H1 (cell line): ENCODE data around the gene CCDC83. TPM values are rescaled to one million over a fixed set of nuclear protein-coding genes. Genes with fewer than 3 reads are reported as not detected.

Experiments used
- CTCF ChIA-PET: fragments of 300-600 bp; sonication (Branson Sonifier 250); formaldehyde crosslinking; loops from one replicate; lab custom pipeline; 2021; ENCODE audit not compliant: partially characterized antibody; lab: Charles Lee
- POLR2A ChIA-PET: fragments of 300-600 bp; sonication (Branson Sonifier 250); formaldehyde crosslinking; loops from one replicate; lab custom pipeline; 2021; ENCODE audit warnings: inconsistent platforms; ENCODE audit not compliant: partially characterized antibody; lab: Charles Lee
- DNase-seq, 2 experiments: peaks; one replicate each; pipeline versions ENCODE4 v3.0.0 to v3.0.0-alpha.2; 2010 to 2022; ENCODE audit warnings: low spot score in 2 of 2, low read depth in 1 of 2, mixed read lengths in 1 of 2
- FAIRE-seq: peaks from 2 replicates; lab custom pipeline; 2011; peaks lifted over from hg19 to GRCh38; lab: Jason Lieb, UNC
- H2AFZ ChIP-seq: 2 replicates; pipeline ENCODE4 v1.8.1; 2012; ENCODE audit warnings: low read length, inconsistent platforms
- H2AK5ac ChIP-seq: 2 replicates; pipeline ENCODE4 v1.6.1; 2013; ENCODE audit warnings: low read depth, low read length
- H2BK120ac ChIP-seq: replicated peaks from 2 replicates; pipeline ENCODE3; 2013; ENCODE audit warnings: low read depth, low read length, inconsistent platforms
- H2BK12ac ChIP-seq: 2 replicates; pipeline ENCODE4 v1.6.1; 2013; ENCODE audit warnings: low read depth, low read length
- H2BK15ac ChIP-seq: 2 replicates; pipeline ENCODE4 v1.6.1; 2013; ENCODE audit warnings: low read length
- H2BK20ac ChIP-seq: 2 replicates; pipeline ENCODE4 v1.6.1; 2013; ENCODE audit warnings: low read length
- H2BK5ac ChIP-seq: 2 replicates; pipeline ENCODE4 v1.6.1; 2013; ENCODE audit warnings: low read depth, low read length
- H3K14ac ChIP-seq: 2 replicates; pipeline ENCODE4 v1.6.1; 2013; ENCODE audit warnings: inconsistent platforms; ENCODE audit not compliant: insufficient read length
- H3K18ac ChIP-seq: 2 replicates; pipeline ENCODE4 v1.6.1; 2013; ENCODE audit warnings: low read length; ENCODE audit errors: extremely low read depth
- H3K23ac ChIP-seq: 2 replicates; pipeline ENCODE4 v1.6.1; 2013; ENCODE audit warnings: inconsistent platforms; ENCODE audit not compliant: insufficient read length
- H3K23me2 ChIP-seq: 2 replicates; pipeline ENCODE4 v1.6.1; 2013; ENCODE audit warnings: low read depth, low read length
- H3K27ac ChIP-seq: 2 replicates; pipeline ENCODE4 v1.6.1; 2011; ENCODE audit warnings: low read depth, low read length, inconsistent platforms
- H3K27me3 ChIP-seq, 4 experiments: replicated peaks in 1 of 4; 1 replicate in 1 of 4; 2 replicates in 3 of 4; pipeline versions ENCODE4 v1.6.1 to v1.8.1; 2011 to 2013; ENCODE audit warnings: low read length in 3 of 4, mild to moderate bottlenecking in 3 of 4, inconsistent platforms in 2 of 4, mixed read lengths in 2 of 4, moderate library complexity in 1 of 4; ENCODE audit not compliant: control insufficient read depth in 3 of 4, insufficient read depth in 3 of 4; ENCODE audit errors: extremely low read depth in 1 of 4
- H3K36me3 ChIP-seq, 4 experiments: 2 replicates each; pipeline versions ENCODE4 v1.6.1 to v1.8.1; 2011 to 2013; ENCODE audit warnings: mild to moderate bottlenecking in 4 of 4, low read length in 3 of 4, moderate library complexity in 2 of 4, control low read depth in 1 of 4, inconsistent platforms in 1 of 4; ENCODE audit not compliant: insufficient read depth in 4 of 4, control insufficient read depth in 2 of 4
- H3K4ac ChIP-seq: replicated peaks from 2 replicates; pipeline ENCODE3; 2013; ENCODE audit warnings: low read length, low read depth, mixed read lengths, inconsistent platforms; ENCODE audit not compliant: insufficient read length
- H3K4me1 ChIP-seq, 4 experiments: replicated peaks in 1 of 4; 1 replicate in 1 of 4; 2 replicates in 3 of 4; pipeline versions ENCODE4 v1.6.1 to v1.8.1; 2011 to 2013; ENCODE audit warnings: low read length in 3 of 4, inconsistent platforms in 2 of 4, mixed read lengths in 1 of 4; ENCODE audit not compliant: insufficient read depth in 4 of 4, control insufficient read depth in 3 of 4
- H3K4me2 ChIP-seq, 2 experiments: 2 replicates each; pipeline versions ENCODE4 v1.6.1 to v1.8.1; 2011 to 2013; ENCODE audit warnings: low read depth in 2 of 2, low read length in 2 of 2, control low read depth in 1 of 2, inconsistent platforms in 1 of 2, mild to moderate bottlenecking in 1 of 2; ENCODE audit not compliant: insufficient read depth in 1 of 2
- H3K4me3 ChIP-seq, 4 experiments: fragments of 200-600, 300-600 bp in 1 of 4; sonication (generic), shearing (Covaris generic), sonication (Bioruptor Twin) in 1 of 4; 2 replicates each; pipeline versions ENCODE4 v1.5.1 to v1.8.1; 2011 to 2016; ENCODE audit warnings: low read length in 4 of 4, low read depth in 3 of 4, control low read depth in 2 of 4, inconsistent platforms in 2 of 4, mild to moderate bottlenecking in 2 of 4, mixed read lengths in 1 of 4, moderate library complexity in 1 of 4; ENCODE audit not compliant: insufficient read depth in 2 of 4; ENCODE audit errors: extremely low read depth in 1 of 4
- H3K56ac ChIP-seq: replicated peaks from 2 replicates; pipeline ENCODE3; 2013; ENCODE audit warnings: low read depth, mild to moderate bottlenecking, mixed read lengths, low read length, inconsistent platforms; ENCODE audit not compliant: insufficient read length
- H3K79me1 ChIP-seq: 2 replicates; pipeline ENCODE4 v1.6.1; 2013; ENCODE audit warnings: low read depth, low read length, control low read depth
- H3K79me2 ChIP-seq, 2 experiments: 2 replicates each; pipeline versions ENCODE4 v1.6.1 to v1.8.1; 2012 to 2013; ENCODE audit warnings: low read length in 2 of 2, mild to moderate bottlenecking in 2 of 2, inconsistent platforms in 1 of 2; ENCODE audit not compliant: insufficient read depth in 2 of 2, control insufficient read depth in 1 of 2
- H3K9ac ChIP-seq, 4 experiments: replicated peaks in 1 of 4; 1 replicate in 1 of 4; 2 replicates in 3 of 4; pipeline versions ENCODE4 v1.6.1 to v1.8.1; 2011 to 2013; ENCODE audit warnings: low read depth in 3 of 4, low read length in 3 of 4, control low read depth in 2 of 4, mild to moderate bottlenecking in 2 of 4, moderate library complexity in 2 of 4, inconsistent platforms in 1 of 4; ENCODE audit errors: extremely low read depth in 1 of 4
- H3K9me3 ChIP-seq, 2 experiments: 2 replicates each; pipeline versions ENCODE4 v1.6.1 to v1.8.1; 2012 to 2013; ENCODE audit warnings: mild to moderate bottlenecking in 2 of 2, moderate library complexity in 2 of 2, control low read depth in 1 of 2, inconsistent platforms in 1 of 2, low read depth in 1 of 2, low read length in 1 of 2, mixed read lengths in 1 of 2; ENCODE audit not compliant: insufficient read depth in 2 of 2
- H4K20me1 ChIP-seq, 2 experiments: replicated peaks in 1 of 2; 2 replicates each; pipeline versions ENCODE3 to v1.8.1; 2011 to 2013; ENCODE audit warnings: inconsistent platforms in 2 of 2, low read length in 2 of 2, mild to moderate bottlenecking in 1 of 2; ENCODE audit not compliant: insufficient read depth in 2 of 2, control insufficient read depth in 1 of 2
- H4K5ac ChIP-seq: 2 replicates; pipeline ENCODE4 v1.6.1; 2013; ENCODE audit warnings: low read length, low read depth, mixed read lengths, inconsistent platforms; ENCODE audit not compliant: insufficient read length
- H4K8ac ChIP-seq: 2 replicates; pipeline ENCODE4 v1.8.0; 2013; ENCODE audit warnings: mild to moderate bottlenecking, moderate library complexity, low read length, inconsistent platforms; ENCODE audit not compliant: insufficient read depth; ENCODE audit errors: extremely low read depth
- H4K91ac ChIP-seq: replicated peaks from 2 replicates; pipeline ENCODE3; 2013; ENCODE audit warnings: low read length, mixed read lengths, inconsistent platforms; ENCODE audit not compliant: insufficient read length
- EZH2 ChIP-seq: fragments of 200-600 bp; sonication (generic); IDR thresholded peaks from 2 replicates; pipeline ENCODE4 v1.7.1; 2012; ENCODE audit warnings: low read depth, mild to moderate bottlenecking, moderate library complexity, low read length, inconsistent platforms; ENCODE audit not compliant: severe bottlenecking
- TEAD4 ChIP-seq: IDR thresholded peaks from 2 replicates; pipeline ENCODE4 v1.6.1; 2012; ENCODE audit warnings: low read depth, low read length, inconsistent platforms, mixed read lengths
- WGBS, 2 experiments: shearing (Covaris generic) in 1 of 2; methylation state at CpG; one replicate each; pipeline versions ENCODE4 v1.1.6 to v1.1.7; 2013 to 2015; ENCODE audit warnings: low lambda C conversion rate in 2 of 2, mixed read lengths in 2 of 2, inconsistent platforms in 1 of 2, low coverage in 1 of 2, missing lambda C conversion rate in 1 of 2; ENCODE audit not compliant: insufficient replicate concordance in 2 of 2, insufficient coverage in 1 of 2, insufficient read length in 1 of 2; ENCODE audit errors: extremely low coverage in 1 of 2, missing lambda C conversion rate in 1 of 2; 5-methylcytosine and 5-hydroxymethylcytosine counted together
- polyA plus RNA-seq, 7 experiments: library from polyadenylated mRNA; depleted of rRNA in 3 of 7; stranded (reverse) in 5 of 7; unstranded in 2 of 7; fragments of >200 nt in 5 of 7; fragments of 200-250 nt in 2 of 7; gene quantifications; 1 replicate in 5 of 7; 2 replicates in 1 of 7; 4 replicates in 1 of 7; pipeline versions ENCODE4 v1.2.1 to v1.2.3, GENCODE V29; 2011 to 2013; ENCODE audit warnings: missing spikeins in 2 of 7, mixed read lengths in 2 of 7
- total RNA-seq: library from RNA; stranded (reverse); fragmentation: NEBNext Ultra II Directional; extraction: Animal tissue kit (Norgen Biotek cat#: 25700); gene quantifications from 2 replicates; pipeline ENCODE4 v1.2.1, GENCODE V29; 2021

Gene CCDC83
- total and polyA plus RNA-seq, 2 of the 8 experiments (the other 6 are each of a cell fraction or from before 2014, with no cell fraction given) = not detected

GRCh38 chr11:85810521-85810870 lies 44.7 kb upstream of the CCDC83 start:
- Histone ChIP-seq H2AFZ (peak overlapping the region; percentile 99), H4K8ac (no peak overlapping the region), H4K5ac (no peak overlapping the region), H3K14ac (no peak overlapping the region), H3K79me1 (no peaks in the 10 kb centered on the region), H4K20me1 (no peaks in the 10 kb centered on the region), H3K9me3 (no peaks in the 10 kb centered on the region), H2AK5ac (no peak overlapping the region), H3K9ac (peak overlapping the region in 1 of 4 experiments; percentile 36; a peak in 1 of 7 replicates), H2BK12ac (no peak overlapping the region), H2BK120ac (no peak overlapping the region), H3K18ac (no peak overlapping the region; the same call in 1 of the 2 replicates), H2BK15ac (no peak overlapping the region), H3K4me2 (peak overlapping the region; percentile 83 to 91), H3K27ac (no peak overlapping the region), H3K4ac (no peak overlapping the region), H3K36me3 (no peaks in the 10 kb centered on the region), H2BK5ac (no peak overlapping the region), H3K56ac (no peak overlapping the region), H3K27me3 (peaks cover 0 to 35% (median 18%) of the 10 kb centered on the region in 4 experiments; a peak in 6 of 7 replicates), H3K23me2 (peaks cover 10% of the 10 kb centered on the region; the same call in 1 of the 2 replicates), H4K91ac (no peak overlapping the region), H3K79me2 (no peaks in the 10 kb centered on the region), H3K4me3 (peak overlapping the region; percentile 55 to 91 (median 65)), H3K23ac (no peak overlapping the region), H3K4me1 (peaks cover 0 to 3% (median 2%) of the 10 kb centered on the region in 4 experiments; a peak in 4 of 7 replicates), H2BK20ac (no peak overlapping the region)
- DNase-seq = peak in 1 of 2 experiments; percentile 58
- TF ChIP-seq EZH2 (peak; percentile 65), TEAD4 (no peak)
- ChIA-PET POLR2A (interaction anchor here (0.6 to 1.5 kb wide), 3 partner anchors 92 to 163 kb away, joined by 3 to 8 read pairs (median 3); partner anchors contain the start of gene TMEM126A), CTCF (interaction anchor here (0.6 to 3.6 kb wide), 9 partner anchors 14 to 405 kb away, joined by 3 to 22 read pairs (median 3); partner anchors contain the start of genes CCDC83 and TMEM126A)
- FAIRE-seq = no peak
- WGBS, 2 experiments = 10% methylated on average over 3 of the region's 10 CpGs; no CpG with 5 or more reads in 1 of the 2 experiments
